CD14-positive monocyte (primary cell): ENCODE results near the gene EML4. TPM values are rescaled to one million over a fixed set of nuclear protein-coding genes. Genes with fewer than 3 reads are reported as not detected.

ENCODE experiments used
- DNase-seq, 3 donors: peaks; one replicate each; pipeline ENCODE4 v3.0.0-alpha.2; 2011 to 2022
- H2AFZ ChIP-seq: 2 replicates; pipeline ENCODE4 v1.6.0; 2012; ENCODE audit warnings: mild to moderate bottlenecking, low read depth, low read length, inconsistent platforms; ENCODE audit not compliant: insufficient read depth, poor library complexity, severe bottlenecking
- H3K27ac ChIP-seq, 2 donors: 1 replicate in 1 of 2; 2 replicates in 1 of 2; pipeline ENCODE4 v1.5.1; 2012 to 2013; ENCODE audit warnings: low read length in 2 of 2, control low read depth in 1 of 2, inconsistent platforms in 1 of 2, low read depth in 1 of 2, mild to moderate bottlenecking in 1 of 2
- H3K27me3 ChIP-seq, 2 donors: one replicate each; pipeline versions ENCODE4 v1.6.0 to v1.6.1; 2011 to 2013; ENCODE audit warnings: low read length in 2 of 2; ENCODE audit not compliant: control insufficient read depth in 2 of 2, insufficient read depth in 2 of 2
- H3K36me3 ChIP-seq, 2 donors: replicated peaks in 1 of 2; 1 replicate in 1 of 2; 2 replicates in 1 of 2; pipeline versions ENCODE4 v1.5.1 to v1.6.1; 2012 to 2013; ENCODE audit warnings: low read length in 2 of 2, control low read depth in 1 of 2, inconsistent platforms in 1 of 2, mild to moderate bottlenecking in 1 of 2; ENCODE audit not compliant: insufficient read depth in 2 of 2, control insufficient read depth in 1 of 2
- H3K4me1 ChIP-seq, 2 donors: 1 replicate in 1 of 2; 2 replicates in 1 of 2; pipeline versions ENCODE4 v1.5.1 to v1.6.1; 2012 to 2013; ENCODE audit warnings: low read length in 2 of 2, control low read depth in 1 of 2, inconsistent platforms in 1 of 2, mild to moderate bottlenecking in 1 of 2, moderate library complexity in 1 of 2; ENCODE audit not compliant: insufficient read depth in 2 of 2, control insufficient read depth in 1 of 2
- H3K4me2 ChIP-seq: replicated peaks from 2 replicates; pipeline ENCODE3; 2012; ENCODE audit warnings: low read length, moderate library complexity, mild to moderate bottlenecking; ENCODE audit not compliant: poor library complexity, severe bottlenecking; ENCODE audit errors: extremely low read depth
- H3K4me3 ChIP-seq, 3 experiments: fragments of 200-600 bp in 1 of 3; sonication (generic) in 1 of 3; replicated peaks in 1 of 3; 1 replicate in 2 of 3; 2 replicates in 1 of 3; pipeline ENCODE4 v1.5.1; 2011 to 2013; ENCODE audit warnings: low read length in 3 of 3, mild to moderate bottlenecking in 3 of 3, control low read depth in 2 of 3, low read depth in 2 of 3, inconsistent platforms in 1 of 3, moderate library complexity in 1 of 3
- H3K79me2 ChIP-seq: 2 replicates; pipeline ENCODE4 v1.6.0; 2012; ENCODE audit warnings: mild to moderate bottlenecking, control low read depth, inconsistent platforms, low read length, moderate library complexity; ENCODE audit not compliant: insufficient read depth
- H3K9ac ChIP-seq: 2 replicates; pipeline ENCODE4 v1.6.0; 2017; ENCODE audit warnings: low read length, mild to moderate bottlenecking; ENCODE audit not compliant: insufficient read depth, poor library complexity, severe bottlenecking
- H3K9me3 ChIP-seq, 2 donors: replicated peaks in 1 of 2; 1 replicate in 1 of 2; 2 replicates in 1 of 2; pipeline versions ENCODE4 v1.5.1 to v1.6.1; 2012 to 2013; ENCODE audit warnings: low read length in 2 of 2, control low read depth in 1 of 2; ENCODE audit not compliant: control insufficient read depth in 1 of 2, insufficient read depth in 1 of 2
- H4K20me1 ChIP-seq: 2 replicates; pipeline ENCODE4 v1.6.0; 2012; ENCODE audit warnings: mild to moderate bottlenecking, low read length, control low read depth, moderate library complexity; ENCODE audit not compliant: insufficient read depth
- H3K27ac Mint-ChIP-seq, 7 donors: one replicate each; pipeline ENCODE4 v1.8.0; 2020; ENCODE audit warnings: mild to moderate bottlenecking in 7 of 7, mixed read lengths in 7 of 7, moderate library complexity in 6 of 7, inconsistent platforms in 2 of 7
- H3K27me3 Mint-ChIP-seq, 3 donors: one replicate each; pipeline ENCODE4 v1.8.0; 2021 to 2022; ENCODE audit warnings: low read depth in 3 of 3, mild to moderate bottlenecking in 3 of 3, mixed read lengths in 3 of 3, moderate library complexity in 3 of 3, inconsistent platforms in 1 of 3
- H3K36me3 Mint-ChIP-seq, 2 donors: one replicate each; pipeline ENCODE4 v1.8.0; 2020; ENCODE audit warnings: mixed read lengths in 2 of 2, inconsistent platforms in 1 of 2, mild to moderate bottlenecking in 1 of 2
- H3K4me1 Mint-ChIP-seq: one replicate; pipeline ENCODE4 v1.8.0; 2020; ENCODE audit warnings: mild to moderate bottlenecking, mixed read lengths
- H3K4me3 Mint-ChIP-seq, 2 donors: one replicate each; pipeline ENCODE4 v1.8.0; 2020; ENCODE audit warnings: mild to moderate bottlenecking in 2 of 2, mixed read lengths in 2 of 2, moderate library complexity in 1 of 2
- H3K9me3 Mint-ChIP-seq, 7 donors: one replicate each; pipeline ENCODE4 v1.8.0; 2020 to 2022; ENCODE audit warnings: mixed read lengths in 7 of 7, mild to moderate bottlenecking in 6 of 7, moderate library complexity in 6 of 7, inconsistent platforms in 2 of 7
- CTCF ChIP-seq: fragments of 200-600 bp; IDR thresholded peaks from one replicate; pipeline ENCODE4 v1.8.0; 2022; ENCODE audit warnings: antibody characterized with exemption, mild to moderate bottlenecking
- WGBS: methylation state at CpG from one replicate; pipeline ENCODE4 v1.1.5; 2013; ENCODE audit warnings: missing lambda C conversion rate; ENCODE audit not compliant: insufficient coverage; 5-methylcytosine and 5-hydroxymethylcytosine counted together
- intact Hi-C, 2 donors: fragments of 100-400 bp; cut with micrococcal nuclease; formaldehyde crosslinking; loops; one replicate each; pipeline versions ENCODE4 v1.15.0 to v1.15.1; 2023
- polyA plus RNA-seq, 3 donors: library from polyadenylated mRNA; depleted of rRNA in 1 of 3; unstranded in 2 of 3; stranded (reverse) in 1 of 3; fragments of 300-500 nt in 2 of 3; fragments of >200 nt in 1 of 3; fragmentation: Illumina TruSeq in 2 of 3; gene quantifications; 1 replicate in 2 of 3; 2 replicates in 1 of 3; pipeline ENCODE4 v1.2.3, GENCODE V29; 2012 to 2021

Gene EML4
- polyA plus RNA-seq, 3 donors: 11.5 to 24.3 (median 15.0) TPM

- no peak for TF ChIP-seq CTCF
- Histone ChIP-seq H3K9ac (no peak overlapping the region), H3K4me1 (no peaks in the 10 kb centered on the region), H3K36me3 (no peaks in the 10 kb centered on the region), H3K79me2 (peaks cover 38% of the 10 kb centered on the region), H3K4me2 (no peak overlapping the region), H3K27ac (no peak overlapping the region), H3K27me3 (no peaks in the 10 kb centered on the region), H3K4me3 (no peak overlapping the region), H3K9me3 (no peaks in the 10 kb centered on the region), H4K20me1 (peaks cover 88% of the 10 kb centered on the region), H2AFZ (no peak overlapping the region)
- no CpG with 5 or more reads among the region's 2 CpGs for WGBS
- Mint-ChIP-seq H3K27ac (no peak overlapping the region), H3K4me1 (peaks cover 17% of the 10 kb centered on the region), H3K36me3 (peaks cover 14 to 22% of the 10 kb centered on the region in 2 donors), H3K4me3 (no peak overlapping the region), H3K27me3 (peaks cover 0 to 2% (median 0%) of the 10 kb centered on the region in 3 donors), H3K9me3 (no peaks in the 10 kb centered on the region)
- intact Hi-C loops: no loop called here
- DNase-seq: no peak
These were observed 58.3 kb downstream of the EML4 start for GRCh38 chr2:42227491-42227890.

- no peaks in the 10 kb centered on the region for H3K27me3 ChIP-seq
- no peak overlapping the region for H3K4me2 ChIP-seq
- no peak overlapping the region for H3K27ac ChIP-seq
- H3K4me1 ChIP-seq: no peaks in the 10 kb centered on the region
- no peak for TF ChIP-seq CTCF
- Mint-ChIP-seq H3K4me1 (peaks cover 14% of the 10 kb centered on the region), H3K9me3 (no peaks in the 10 kb centered on the region), H3K27me3 (peaks cover 0 to 2% (median 0%) of the 10 kb centered on the region in 3 donors), H3K36me3 (peaks cover 12 to 19% of the 10 kb centered on the region in 2 donors), H3K27ac (no peak overlapping the region), H3K4me3 (no peak overlapping the region)
- H4K20me1 ChIP-seq: peaks cover 86% of the 10 kb centered on the region
- H3K79me2 ChIP-seq: peaks cover 32% of the 10 kb centered on the region
- intact Hi-C loops: no loop called here
- no peak overlapping the region for H2AFZ ChIP-seq
- H3K4me3 ChIP-seq: no peak overlapping the region
- no peaks in the 10 kb centered on the region for H3K36me3 ChIP-seq
- WGBS: no CpG with 5 or more reads among the region's 1 CpG
- H3K9me3 ChIP-seq: no peaks in the 10 kb centered on the region
- DNase-seq: no peak
- no peak overlapping the region for H3K9ac ChIP-seq
These were observed 58.9 kb downstream of the EML4 start for GRCh38 chr2:42228101-42228500.
